ENCODE results near the gene PCSK6. TPM values are rescaled to one million over a fixed set of nuclear protein-coding genes. Genes with fewer than 3 reads are reported as not detected.

PCSK6 gene
- total RNA-seq, 1 donor from 2014 or later: 1.1 TPM

- H3K4me3 Mint-ChIP-seq: no peak overlapping the region
- H3K27ac Mint-ChIP-seq: no peak overlapping the region
- H3K9me3 Mint-ChIP-seq: peaks cover 2% of the 10 kb centered on the region
- no peak for TF ChIP-seq CTCF (IDR thresholded peaks at IDR 0.05)
- DNase-seq: no peak
- ChIA-PET CTCF (no interaction called here), POLR2A (no interaction called here)
- H3K36me3 Mint-ChIP-seq (ENCODE audit: low read depth): no peaks in the 10 kb centered on the region
- intact Hi-C loops (cut with micrococcal nuclease): no loop called here
- peaks cover 3% of the 10 kb centered on the region for H3K4me1 Mint-ChIP-seq
- H3K27me3 Mint-ChIP-seq: peaks cover 2% of the 10 kb centered on the region
- no peak for ATAC-seq (ENCODE audit: low read depth)
Observed at GRCh38 chr15:101444807-101445508, 44.5 kb downstream of the PCSK6 start.

- no peak overlapping the region for H3K27ac Mint-ChIP-seq
- TF ChIP-seq CTCF (IDR thresholded peaks at IDR 0.05): no peak
- H3K36me3 Mint-ChIP-seq (ENCODE audit: low read depth): no peaks in the 10 kb centered on the region
- H3K4me1 Mint-ChIP-seq: peaks cover 3% of the 10 kb centered on the region
- peaks cover 2% of the 10 kb centered on the region for H3K27me3 Mint-ChIP-seq
- no peak for DNase-seq
- CTCF ChIA-PET: no interaction called here
- peaks cover 2% of the 10 kb centered on the region for H3K9me3 Mint-ChIP-seq
- H3K4me3 Mint-ChIP-seq: no peak overlapping the region
- POLR2A ChIA-PET: no interaction called here
- no peak for ATAC-seq (ENCODE audit: low read depth)
- intact Hi-C loops (cut with micrococcal nuclease): no loop called here
Observed at GRCh38 chr15:101444015-101444414, 45.5 kb downstream of the PCSK6 start.

- DNase-seq: no peak
- no peak overlapping the region for H3K27ac Mint-ChIP-seq
Observed at GRCh38 chr15:101442272-101442671, 47.2 kb downstream of the PCSK6 start.

GRCh38 chr15:101441696-101442095, 47.8 kb downstream of the PCSK6 start:
- H3K4me3 Mint-ChIP-seq: no peak overlapping the region
- peaks cover 3% of the 10 kb centered on the region for H3K4me1 Mint-ChIP-seq
- H3K27me3 Mint-ChIP-seq: peaks cover 2% of the 10 kb centered on the region
- DNase-seq (no peak), ATAC-seq (ENCODE audit: low read depth) (no peak)
- CTCF ChIA-PET: no interaction called here
- no peaks in the 10 kb centered on the region for H3K36me3 Mint-ChIP-seq (ENCODE audit: low read depth)
- peaks cover 2% of the 10 kb centered on the region for H3K9me3 Mint-ChIP-seq
- intact Hi-C loops (cut with micrococcal nuclease): no loop called here
- POLR2A ChIA-PET: no interaction called here
- TF ChIP-seq CTCF (IDR thresholded peaks at IDR 0.05): no peak
- H3K27ac Mint-ChIP-seq: no peak overlapping the region

More at GRCh38 chr15:101442272-101442671, 47.2 kb downstream of the PCSK6 start:
- H3K9me3 Mint-ChIP-seq: peaks cover 2% of the 10 kb centered on the region
- ChIA-PET POLR2A (no interaction called here), CTCF (no interaction called here)
- H3K4me1 Mint-ChIP-seq: peaks cover 3% of the 10 kb centered on the region
- no peak overlapping the region for H3K4me3 Mint-ChIP-seq
- no peaks in the 10 kb centered on the region for H3K36me3 Mint-ChIP-seq (ENCODE audit: low read depth)
- ATAC-seq (ENCODE audit: low read depth): no peak
- H3K27me3 Mint-ChIP-seq: peaks cover 2% of the 10 kb centered on the region
- no peak for TF ChIP-seq CTCF (IDR thresholded peaks at IDR 0.05)
- intact Hi-C loops (cut with micrococcal nuclease): no loop called here

GRCh38 chr15:101440846-101441590, 48.5 kb downstream of the PCSK6 start:
- Mint-ChIP-seq H3K4me3 (no peak overlapping the region), H3K27me3 (peaks cover 2% of the 10 kb centered on the region), H3K9me3 (peaks cover 2% of the 10 kb centered on the region), H3K27ac (no peak overlapping the region), H3K36me3 (ENCODE audit: low read depth) (no peaks in the 10 kb centered on the region), H3K4me1 (peaks cover 3% of the 10 kb centered on the region)
- DNase-seq (no peak), ATAC-seq (ENCODE audit: low read depth) (no peak)
- intact Hi-C loops (cut with micrococcal nuclease): no loop called here
- no peak for TF ChIP-seq CTCF (IDR thresholded peaks at IDR 0.05)
- CTCF ChIA-PET: no interaction called here
- POLR2A ChIA-PET: no interaction called here

Data from activated B cell treated with CpG ODN at 0.5 μM for 24 hours (primary cell).